HG02588 (cell line): Measurements from ENCODE around the gene SPNS1.
"Not testable (repeated sequence)": the region's sequence is repeated elsewhere in the genome, so short reads cannot be mapped to it uniquely, and the experiment has no call there.

ENCODE experiments used
- ATAC-seq: cut with Tn5 transposase; IDR thresholded peaks from one replicate; pipeline ENCODE4 v1.9.1; 2021; ENCODE audit warnings: mild to moderate bottlenecking, moderate library complexity; ENCODE audit not compliant: unreplicated experiment

SPNS1 gene

GRCh38 chr16:28987170-28987853 is 12.7 kb downstream of the SPNS1 start:
- ATAC-seq = no peak

GRCh38 chr16:28989363-28989762 is 14.8 kb downstream of the SPNS1 start:
- ATAC-seq = no peak

GRCh38 chr16:28990375-28991040 is 15.9 kb downstream of the SPNS1 start:
- ATAC-seq = no peak

- ATAC-seq = no peak
Measured at GRCh38 chr16:28991687-28992086, 17.1 kb downstream of the SPNS1 start.

- ATAC-seq = no peak
Measured at GRCh38 chr16:28992496-28992895, 17.9 kb downstream of the SPNS1 start.

- no peak for ATAC-seq
Measured at GRCh38 chr16:28998837-28999236, 24.3 kb downstream of the SPNS1 start.

GRCh38 chr16:28999577-28999976 is 25.0 kb downstream of the SPNS1 start:
- no peak for ATAC-seq

- ATAC-seq = no peak
Measured at GRCh38 chr16:29000019-29000418, 25.4 kb downstream of the SPNS1 start.

- not testable (repeated sequence) for ATAC-seq
Measured at GRCh38 chr16:29004496-29005139, 30.0 kb downstream of the SPNS1 start.

- ATAC-seq = no peak
Measured at GRCh38 chr16:29007730-29008593, 33.4 kb downstream of the SPNS1 start.

GRCh38 chr16:29009050-29009837 is 34.7 kb downstream of the SPNS1 start:
- no peak for ATAC-seq

- ATAC-seq = no peak
Measured at GRCh38 chr16:29009838-29010166, 35.2 kb downstream of the SPNS1 start.

- ATAC-seq = no peak
Measured at GRCh38 chr16:29011112-29011511, 36.5 kb downstream of the SPNS1 start.

- no peak for ATAC-seq
Measured at GRCh38 chr16:29011851-29012250, 37.3 kb downstream of the SPNS1 start.

GRCh38 chr16:29012913-29013553 is 38.5 kb downstream of the SPNS1 start:
- ATAC-seq = no peak

GRCh38 chr16:29014561-29015069 is 40.0 kb downstream of the SPNS1 start:
- ATAC-seq = no peak

- ATAC-seq = no peak
Measured at GRCh38 chr16:29022196-29022595, 47.6 kb downstream of the SPNS1 start.

- no peak for ATAC-seq
Measured at GRCh38 chr16:29023279-29024277, 49.0 kb downstream of the SPNS1 start.

- no peak for ATAC-seq
Measured at GRCh38 chr16:29024278-29024677, 49.7 kb downstream of the SPNS1 start.
